Activated CD8-positive, alpha-beta T cell treated with anti-CD3 and anti-CD28 coated beads, Interleukin-2, amount 10 ng/mL, durations not matched to agents 7 days and 5 days (primary cell): ENCODE data around the gene GPR89B. TPM values are rescaled to one million over a fixed set of nuclear protein-coding genes. Genes with fewer than 3 reads are reported as not detected.
"Not testable (repeated sequence)": the region's sequence is repeated elsewhere in the genome, so short reads cannot be mapped to it uniquely, and the experiment has no call there.

Experiments
- ATAC-seq: fragments of 150-1000 bp; cut with Tn5 transposase; one replicate; pipeline ENCODE4 v1.10.0; 2021; ENCODE audit warnings: moderate library complexity
- CTCF ChIA-PET: fragments of 350-600 bp; sonication (Branson Sonifier 250); formaldehyde crosslinking; loops from one replicate; lab custom pipeline; 2021; ENCODE audit warnings: antibody characterized with exemption; lab: Charles Lee
- POLR2A ChIA-PET: fragments of 350-600 bp; sonication (Branson Sonifier 250); formaldehyde crosslinking; loops from one replicate; lab custom pipeline; 2021; ENCODE audit warnings: antibody characterized with exemption; lab: Charles Lee
- DNase-seq: peaks from one replicate; pipeline ENCODE4 v3.0.0-alpha.2; 2020
- H3K27ac Mint-ChIP-seq: one replicate; pipeline ENCODE4 v1.8.0; 2021; ENCODE audit warnings: mild to moderate bottlenecking, mixed read lengths
- H3K27me3 Mint-ChIP-seq: one replicate; pipeline ENCODE4 v1.8.0; 2021; ENCODE audit warnings: low read depth, mixed read lengths
- H3K36me3 Mint-ChIP-seq: one replicate; pipeline ENCODE4 v1.8.0; 2021; ENCODE audit warnings: low read depth, mixed read lengths
- H3K4me1 Mint-ChIP-seq: one replicate; pipeline ENCODE4 v1.8.0; 2021; ENCODE audit warnings: low read depth, mixed read lengths
- H3K4me3 Mint-ChIP-seq: one replicate; pipeline ENCODE4 v1.8.0; 2021; ENCODE audit warnings: mild to moderate bottlenecking, mixed read lengths
- H3K9me3 Mint-ChIP-seq: one replicate; pipeline ENCODE4 v1.8.0; 2022; ENCODE audit warnings: mixed read lengths; ENCODE audit not compliant: insufficient read depth
- total RNA-seq, 2 experiments: library from RNA; stranded (reverse); gene quantifications; one replicate each; pipeline ENCODE4 v1.2.3, GENCODE V29; 2021

The GPR89B gene
- total RNA-seq, result 10 to 100 TPM; 25.4 to 28.8 TPM

GRCh38 chr1:147928236-147929132, at the start of gene GPR89B:
TSS of gene GPR89B (plus strand) at chr1:147928420. CDS start at chr1:147928537, 117 bp downstream.
- peak within 1 kb of the TSS; percentile 79 for H3K4me3 Mint-ChIP-seq
- H3K9me3 Mint-ChIP-seq, POLR2A ChIA-PET, H3K27me3 Mint-ChIP-seq, CTCF ChIA-PET: not testable (repeated sequence)
- DNase-seq (peak; percentile 95), ATAC-seq (peak; percentile 99)
- H3K36me3 Mint-ChIP-seq, result peaks cover 11% of the 10 kb centered on the region
- peak within 1 kb of the TSS; percentile 83 for H3K27ac Mint-ChIP-seq
- peaks cover 24% of the 10 kb centered on the region for H3K4me1 Mint-ChIP-seq

GRCh38 chr1:147879911-147880310, 48.3 kb upstream of the GPR89B start:
- H3K27ac Mint-ChIP-seq, result no peak overlapping the region
- ATAC-seq, result no peak
- H3K4me3 Mint-ChIP-seq, result no peak overlapping the region
- CTCF ChIA-PET, result no interaction called here
- DNase-seq, result no peak
- H3K27me3 Mint-ChIP-seq, result peaks cover 24% of the 10 kb centered on the region
- peaks cover 6% of the 10 kb centered on the region for H3K9me3 Mint-ChIP-seq
- no peaks in the 10 kb centered on the region for H3K36me3 Mint-ChIP-seq
- POLR2A ChIA-PET, result no interaction called here
- H3K4me1 Mint-ChIP-seq, result no peaks in the 10 kb centered on the region

GRCh38 chr1:147882535-147882934, 45.7 kb upstream of the GPR89B start:
- Mint-ChIP-seq H3K27me3 (peaks cover 18% of the 10 kb centered on the region), H3K9me3 (peaks cover 6% of the 10 kb centered on the region), H3K27ac (no peak overlapping the region), H3K36me3 (no peaks in the 10 kb centered on the region), H3K4me1 (no peaks in the 10 kb centered on the region), H3K4me3 (no peak overlapping the region)
- ATAC-seq (no peak), DNase-seq (no peak)
- CTCF ChIA-PET, result interaction anchor here (1.3 to 1.4 kb wide), 2 partner anchors 10 to 14 kb away, joined by 3 to 5 read pairs; no protein-coding TSS in a partner anchor
- POLR2A ChIA-PET, result no interaction called here

- Mint-ChIP-seq H3K9me3 (no peaks in the 10 kb centered on the region), H3K36me3 (no peaks in the 10 kb centered on the region), H3K4me1 (peaks cover 4% of the 10 kb centered on the region), H3K27ac (no peak overlapping the region), H3K4me3 (no peak overlapping the region), H3K27me3 (peaks cover 12% of the 10 kb centered on the region)
- ChIA-PET CTCF (interaction anchor here (0.7 to 7.5 kb wide), 11 partner anchors 12 to 615 kb away, joined by 3 to 53 read pairs (median 5); partner anchors contain the start of gene GJA8), POLR2A (no interaction called here)
- DNase-seq (peak; percentile 75), ATAC-seq (peak; percentile 95)
These were observed 37.9 kb upstream of the GPR89B start for GRCh38 chr1:147890177-147890790.

- no peaks in the 10 kb centered on the region for H3K9me3 Mint-ChIP-seq
- peaks cover 4% of the 10 kb centered on the region for H3K4me1 Mint-ChIP-seq
- no peak for DNase-seq
- H3K36me3 Mint-ChIP-seq, result no peaks in the 10 kb centered on the region
- ChIA-PET POLR2A (no interaction called here), CTCF (interaction anchor here (0.7 to 7.5 kb wide), 7 partner anchors 12 to 399 kb away, joined by 4 to 53 read pairs (median 12); partner anchors contain the start of gene GJA8)
- peaks cover 12% of the 10 kb centered on the region for H3K27me3 Mint-ChIP-seq
- H3K4me3 Mint-ChIP-seq, result no peak overlapping the region
- no peak for ATAC-seq
- H3K27ac Mint-ChIP-seq, result no peak overlapping the region
These were observed 37.1 kb upstream of the GPR89B start for GRCh38 chr1:147891088-147891487.

GRCh38 chr1:147892216-147892615, 36.0 kb upstream of the GPR89B start:
- H3K27ac Mint-ChIP-seq, result no peak overlapping the region
- no peaks in the 10 kb centered on the region for H3K9me3 Mint-ChIP-seq
- ChIA-PET POLR2A (no interaction called here), CTCF (interaction anchor here (0.6 to 7.5 kb wide), 50 partner anchors 8 to 619 kb away, joined by 3 to 53 read pairs (median 4); partner anchors contain the start of genes BCL9 and GJA8)
- no peak for DNase-seq
- no peaks in the 10 kb centered on the region for H3K36me3 Mint-ChIP-seq
- no peak overlapping the region for H3K4me3 Mint-ChIP-seq
- no peak for ATAC-seq
- peaks cover 4% of the 10 kb centered on the region for H3K4me1 Mint-ChIP-seq
- H3K27me3 Mint-ChIP-seq, result peaks cover 6% of the 10 kb centered on the region

GRCh38 chr1:147892731-147893214, 35.4 kb upstream of the GPR89B start:
- DNase-seq (peak; percentile 46), ATAC-seq (no peak)
- CTCF ChIA-PET, result interaction anchor here (0.5 to 7.5 kb wide), 67 partner anchors 8 to 622 kb away, joined by 3 to 53 read pairs (median 4); partner anchors contain the start of genes BCL9 and GJA8
- H3K27me3 Mint-ChIP-seq, result peaks cover 6% of the 10 kb centered on the region
- H3K36me3 Mint-ChIP-seq, result no peaks in the 10 kb centered on the region
- peaks cover 4% of the 10 kb centered on the region for H3K4me1 Mint-ChIP-seq
- no peak overlapping the region for H3K27ac Mint-ChIP-seq
- no peaks in the 10 kb centered on the region for H3K9me3 Mint-ChIP-seq
- POLR2A ChIA-PET, result no interaction called here
- no peak overlapping the region for H3K4me3 Mint-ChIP-seq

- peaks cover 6% of the 10 kb centered on the region for H3K27me3 Mint-ChIP-seq
- H3K4me1 Mint-ChIP-seq, result peaks cover 3% of the 10 kb centered on the region
- DNase-seq (no peak), ATAC-seq (no peak)
- H3K27ac Mint-ChIP-seq, result no peak overlapping the region
- ChIA-PET POLR2A (no interaction called here), CTCF (interaction anchor here (0.8 to 1.7 kb wide), 4 partner anchors 9 to 622 kb away, joined by 3 to 6 read pairs (median 3); no protein-coding TSS in a partner anchor)
- H3K4me3 Mint-ChIP-seq, result no peak overlapping the region
- no peaks in the 10 kb centered on the region for H3K9me3 Mint-ChIP-seq
- H3K36me3 Mint-ChIP-seq, result no peaks in the 10 kb centered on the region
These were observed 33.1 kb upstream of the GPR89B start for GRCh38 chr1:147895123-147895522.

- Mint-ChIP-seq H3K9me3 (no peaks in the 10 kb centered on the region), H3K4me1 (no peaks in the 10 kb centered on the region), H3K36me3 (no peaks in the 10 kb centered on the region), H3K4me3 (no peak overlapping the region), H3K27me3 (peaks cover 7% of the 10 kb centered on the region), H3K27ac (no peak overlapping the region)
- DNase-seq (no peak), ATAC-seq (no peak)
- ChIA-PET POLR2A (no interaction called here), CTCF (interaction anchor here (1.5 kb wide), 1 partner anchor 15 kb away, joined by 3 read pairs; no protein-coding TSS in a partner anchor)
These were observed 31.0 kb upstream of the GPR89B start for GRCh38 chr1:147897029-147897752.

GRCh38 chr1:147897789-147898188, 30.4 kb upstream of the GPR89B start:
- no peak for DNase-seq
- no peak for ATAC-seq
- H3K4me3 Mint-ChIP-seq, result no peak overlapping the region
- ChIA-PET CTCF (no interaction called here), POLR2A (no interaction called here)
- H3K27me3 Mint-ChIP-seq, result peaks cover 7% of the 10 kb centered on the region
- H3K36me3 Mint-ChIP-seq, result no peaks in the 10 kb centered on the region
- no peak overlapping the region for H3K27ac Mint-ChIP-seq
- no peaks in the 10 kb centered on the region for H3K9me3 Mint-ChIP-seq
- H3K4me1 Mint-ChIP-seq, result no peaks in the 10 kb centered on the region

- Mint-ChIP-seq H3K27me3 (peaks cover 3% of the 10 kb centered on the region), H3K27ac (no peak within 1 kb of the TSS), H3K4me1 (peaks cover 10% of the 10 kb centered on the region), H3K9me3 (no peaks in the 10 kb centered on the region), H3K4me3 (no peak within 1 kb of the TSS), H3K36me3 (no peaks in the 10 kb centered on the region)
- ChIA-PET CTCF (interaction anchor here (1.4 to 6.2 kb wide), 2 partner anchors 10 to 261 kb away, joined by 4 to 53 read pairs; no protein-coding TSS in a partner anchor), POLR2A (no interaction called here)
- no peak for DNase-seq
- ATAC-seq, result no peak
These were observed 25.9 kb upstream of the GPR89B start, which contains the start of gene GJA8 for GRCh38 chr1:147902253-147902845. TSS of gene GJA8 (plus strand) at chr1:147902795. CDS start at chr1:147907956, 5,161 bp downstream.
